GM23338 (cell line): ENCODE measurements around the gene RORB.

Experiments used
- CTCF ChIP-seq, 2 experiments: fragments of 200-600 bp in 1 of 2; sonication (generic) in 1 of 2; conservative IDR thresholded peaks; 2 replicates each; pipeline versions ENCODE4 v1.5.1 to v1.6.1; 2016 to 2017; ENCODE audit warnings: antibody characterized with exemption in 2 of 2, low read depth in 2 of 2, mild to moderate bottlenecking in 2 of 2, moderate library complexity in 1 of 2
- EZH2phosphoT487 ChIP-seq: fragments of 200-600 bp; sonication (generic); IDR thresholded peaks from one replicate; pipeline ENCODE4 v1.8.1; 2018; ENCODE audit warnings: antibody characterized with exemption; ENCODE audit not compliant: unreplicated experiment
- POLR2AphosphoS5 ChIP-seq: IDR thresholded peaks from 2 replicates; pipeline ENCODE4 v1.6.1; 2016; ENCODE audit warnings: antibody characterized with exemption, low read depth

- no peak for TF ChIP-seq POLR2AphosphoS5
- no peak for TF ChIP-seq CTCF (conservative IDR thresholded peaks at IDR 0.05; ENCODE audit: low read depth in 2 of 2)
- TF ChIP-seq EZH2phosphoT487, result no peak
These were observed 46.0 kb downstream of the RORB start for GRCh38 chr9:74543145-74543544.
